ENCODE results near the gene TNFSF12. TPM values are rescaled to one million over a fixed set of nuclear protein-coding genes. Genes with fewer than 3 reads are reported as not detected.

TNFSF12 gene
- total RNA-seq = 10 to 100 TPM; 39.6 to 50.2 TPM

- no peaks in the 10 kb centered on the region for H3K36me3 ChIP-seq
- no peak for DNase-seq (ENCODE audit: low spot score)
- H3K4me3 ChIP-seq = peak within 1 kb of the TSS; percentile 54 to 61
- peak within 1 kb of the TSS; percentile 80 to 95 for H3K27ac ChIP-seq
- H3K9me3 ChIP-seq = no peaks in the 10 kb centered on the region
- peak in 1 of 2 donors; percentile 60 for TF ChIP-seq CTCF (IDR thresholded peaks at IDR 0.05)
- no peaks in the 10 kb centered on the region for H3K27me3 ChIP-seq
- peaks cover 0 to 22% of the 10 kb centered on the region in 2 donors for H3K4me1 ChIP-seq
These were observed at the start of gene TNFSF12 for GRCh38 chr17:7548585-7549400. Gene TNFSF12 (plus strand): TSS chr17:7549058. CDS start chr17:7549154, 96 bp downstream.

- H3K9me3 ChIP-seq = no peaks in the 10 kb centered on the region
- H3K27me3 ChIP-seq = no peaks in the 10 kb centered on the region
- peaks cover 0 to 13% of the 10 kb centered on the region in 2 donors for H3K4me1 ChIP-seq
- no peak overlapping the region for H3K4me3 ChIP-seq
- TF ChIP-seq CTCF (IDR thresholded peaks at IDR 0.05) = no peak
- H3K36me3 ChIP-seq = peaks cover 87% of the 10 kb centered on the region
- DNase-seq (ENCODE audit: low spot score) = no peak
- H3K27ac ChIP-seq = no peak overlapping the region
These were observed 49.7 kb upstream of the TNFSF12 start for GRCh38 chr17:7499161-7499560.

GRCh38 chr17:7501729-7502128 lies 47.1 kb upstream of the TNFSF12 start:
- DNase-seq (ENCODE audit: low spot score) = no peak
- Histone ChIP-seq H3K4me1 (peaks cover 0 to 2% of the 10 kb centered on the region in 2 donors), H3K4me3 (no peak overlapping the region), H3K9me3 (no peaks in the 10 kb centered on the region), H3K36me3 (peaks cover 99% of the 10 kb centered on the region), H3K27me3 (no peaks in the 10 kb centered on the region), H3K27ac (no peak overlapping the region)
- TF ChIP-seq CTCF (IDR thresholded peaks at IDR 0.05) = no peak

- TF ChIP-seq CTCF (IDR thresholded peaks at IDR 0.05) = no peak
- H3K27me3 ChIP-seq = no peaks in the 10 kb centered on the region
These were observed 46.5 kb upstream of the TNFSF12 start for GRCh38 chr17:7502171-7502847.

GRCh38 chr17:7502987-7503386 lies 45.9 kb upstream of the TNFSF12 start:
- no peak for DNase-seq (ENCODE audit: low spot score)
- H3K9me3 ChIP-seq = no peaks in the 10 kb centered on the region
- no peak overlapping the region for H3K4me3 ChIP-seq
- no peaks in the 10 kb centered on the region for H3K27me3 ChIP-seq
- peaks cover 95% of the 10 kb centered on the region for H3K36me3 ChIP-seq
- no peak overlapping the region for H3K27ac ChIP-seq
- peak in 1 of 2 donors; percentile 36 for TF ChIP-seq CTCF (IDR thresholded peaks at IDR 0.05)
- H3K4me1 ChIP-seq = no peaks in the 10 kb centered on the region

More at GRCh38 chr17:7502171-7502847, 46.5 kb upstream of the TNFSF12 start:
- Histone ChIP-seq H3K27ac (no peak overlapping the region), H3K9me3 (no peaks in the 10 kb centered on the region), H3K36me3 (peaks cover 98% of the 10 kb centered on the region), H3K4me3 (no peak overlapping the region), H3K4me1 (no peaks in the 10 kb centered on the region)
- no peak for DNase-seq (ENCODE audit: low spot score)
